Measurements from ENCODE around the gene NOP53.
A peak's percentile ranks its signal among the peaks of the same experiment; 100 is the strongest.
"Not testable (repeated sequence)": the region's sequence is repeated elsewhere in the genome, so short reads cannot be mapped to it uniquely, and the experiment has no call there.

The NOP53 gene

DNA sequence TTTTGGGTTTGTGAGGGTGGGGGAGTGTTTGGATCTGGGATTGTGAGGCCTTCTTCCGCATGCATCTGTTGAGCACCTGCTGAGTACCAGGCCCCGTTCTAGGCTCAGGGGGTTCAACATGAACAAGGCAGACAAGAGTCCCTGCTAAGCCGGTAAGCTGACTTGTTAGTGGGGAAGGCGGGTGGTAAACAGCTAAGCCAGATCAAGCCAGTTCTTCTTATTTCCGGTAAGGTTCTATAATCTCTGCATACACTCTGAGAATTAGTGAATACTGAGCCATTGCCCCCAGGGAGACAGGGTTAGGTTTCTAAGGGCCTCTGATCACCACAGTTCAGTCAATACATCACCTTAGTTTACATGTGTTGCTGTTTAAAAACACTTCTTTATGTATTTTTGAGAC, 42.0 kb upstream of the NOP53 start:
- Histone ChIP-seq H3K4me3 (no peak overlapping the region), H3K4me1 (no peaks in the 10 kb centered on the region), H3K9ac (no peak overlapping the region), H3K36me3 (peaks cover 54% of the 10 kb centered on the region), H3K27me3 (no peaks in the 10 kb centered on the region), H3K9me3 (no peaks in the 10 kb centered on the region), H3K27ac (no peak overlapping the region), H4K20me1 (peaks cover 16% of the 10 kb centered on the region), H3K4me2 (no peak overlapping the region)
- no peak for TF ChIP-seq Cebpa-rat (IDR thresholded peaks at IDR 0.05)

DNA sequence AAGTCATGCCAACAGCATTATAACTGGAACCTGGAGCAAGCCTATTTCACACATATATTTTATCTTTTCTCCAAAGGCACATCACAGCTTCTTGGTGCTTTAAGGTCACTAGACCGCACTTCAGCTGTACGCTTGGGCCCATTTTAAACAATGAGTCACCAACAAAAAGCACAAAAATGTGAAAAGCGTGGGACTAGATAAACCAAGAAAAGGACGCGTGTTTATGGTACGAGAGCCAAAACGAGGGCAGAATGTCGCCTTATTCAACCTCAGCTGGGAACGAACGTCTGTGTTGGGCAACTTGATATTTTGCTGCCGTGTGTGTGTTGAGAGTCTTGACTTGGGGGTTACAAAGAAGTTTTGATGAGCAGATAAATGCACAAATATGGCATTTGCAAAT, 41.3 kb upstream of the NOP53 start:
- H3K27ac ChIP-seq = no peak overlapping the region
- H3K9me3 ChIP-seq = no peaks in the 10 kb centered on the region
- peaks cover 2% of the 10 kb centered on the region for H3K4me1 ChIP-seq
- H3K27me3 ChIP-seq = no peaks in the 10 kb centered on the region
- H3K4me3 ChIP-seq = no peak overlapping the region
- no peak for TF ChIP-seq Cebpa-rat (IDR thresholded peaks at IDR 0.05)
- peaks cover 9% of the 10 kb centered on the region for H4K20me1 ChIP-seq
- peaks cover 47% of the 10 kb centered on the region for H3K36me3 ChIP-seq
- H3K4me2 ChIP-seq = no peak overlapping the region
- no peak overlapping the region for H3K9ac ChIP-seq

DNA sequence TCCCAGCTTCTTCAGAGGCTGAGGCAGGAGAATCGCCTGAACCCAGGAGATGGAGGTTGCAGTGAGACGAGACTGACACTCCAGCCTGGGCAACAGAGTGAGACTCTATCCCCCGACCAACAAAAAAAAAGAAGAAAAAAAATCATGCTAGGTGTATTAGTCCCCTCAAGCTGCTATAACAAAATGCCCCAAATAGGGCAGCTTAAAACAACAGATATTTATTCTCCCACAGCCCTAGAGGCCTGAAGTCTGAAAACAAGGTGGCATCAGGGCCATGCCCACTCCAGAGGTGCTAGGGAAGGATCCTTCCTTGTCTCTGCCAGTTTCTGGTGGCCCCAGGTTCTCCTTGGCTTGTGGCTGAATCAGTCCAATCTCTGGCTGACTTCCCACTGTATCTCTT, 40.7 kb upstream of the NOP53 start:
- no peak for TF ChIP-seq Cebpa-rat (IDR thresholded peaks at IDR 0.05)
- no peak overlapping the region for H3K4me3 ChIP-seq

DNA sequence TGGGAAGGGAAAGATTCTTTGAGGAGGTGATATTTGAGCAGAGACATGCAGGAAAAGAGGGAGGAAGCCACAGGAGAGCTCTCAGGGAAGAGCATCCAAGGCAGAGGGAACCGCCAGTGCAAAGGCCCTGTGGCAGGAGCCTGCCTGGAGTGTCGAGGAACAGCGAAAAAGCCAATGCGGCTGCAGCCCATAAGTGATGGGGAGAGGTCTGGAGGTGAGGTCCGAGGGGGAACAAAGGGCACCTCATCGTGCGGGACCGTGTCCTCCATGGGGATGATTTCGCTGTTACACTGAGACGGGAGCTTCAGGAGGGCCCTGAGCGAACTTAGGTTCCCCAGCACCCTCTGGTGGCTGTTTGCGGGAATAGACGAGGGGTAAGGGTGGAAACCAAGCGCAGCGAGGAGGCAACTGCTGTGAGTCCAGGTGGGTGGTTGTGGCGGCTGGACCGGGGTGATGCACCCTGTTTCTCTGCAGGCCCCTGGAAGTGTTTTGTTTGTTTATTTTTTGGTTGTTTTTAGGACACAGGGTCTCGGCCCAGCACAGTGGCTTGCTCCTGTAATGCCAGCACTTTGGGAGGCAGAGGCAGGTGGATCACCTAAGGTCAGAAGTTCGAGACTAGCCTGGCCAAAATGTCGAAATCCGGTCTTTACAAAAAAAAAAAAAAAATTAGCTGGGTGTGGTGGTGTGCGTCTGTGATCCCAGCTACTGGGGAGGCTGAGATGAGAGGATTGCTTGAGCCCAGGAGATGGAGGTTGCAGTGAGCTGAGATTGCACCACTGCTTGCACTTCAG, 38.0 kb upstream of the NOP53 start:
- Histone ChIP-seq H3K36me3 (peaks cover 16% of the 10 kb centered on the region), H3K9me3 (no peaks in the 10 kb centered on the region), H3K27ac (no peak overlapping the region), H4K20me1 (no peaks in the 10 kb centered on the region), H3K9ac (no peak overlapping the region), H3K27me3 (no peaks in the 10 kb centered on the region), H3K4me1 (peaks cover 31% of the 10 kb centered on the region), H3K4me2 (no peak overlapping the region), H3K4me3 (no peak overlapping the region)
- TF ChIP-seq Cebpa-rat (IDR thresholded peaks at IDR 0.05) = no peak

More for the DNA sequence above, 40.7 kb upstream of the NOP53 start:
- H3K27me3 ChIP-seq = no peaks in the 10 kb centered on the region
- peaks cover 2% of the 10 kb centered on the region; the same call in 1 of the 2 replicates for H4K20me1 ChIP-seq
- H3K4me2 ChIP-seq = no peak overlapping the region
- peaks cover 9% of the 10 kb centered on the region for H3K4me1 ChIP-seq
- H3K9ac ChIP-seq = no peak overlapping the region
- H3K9me3 ChIP-seq = no peaks in the 10 kb centered on the region
- H3K36me3 ChIP-seq = peaks cover 43% of the 10 kb centered on the region
- H3K27ac ChIP-seq = no peak overlapping the region

DNA sequence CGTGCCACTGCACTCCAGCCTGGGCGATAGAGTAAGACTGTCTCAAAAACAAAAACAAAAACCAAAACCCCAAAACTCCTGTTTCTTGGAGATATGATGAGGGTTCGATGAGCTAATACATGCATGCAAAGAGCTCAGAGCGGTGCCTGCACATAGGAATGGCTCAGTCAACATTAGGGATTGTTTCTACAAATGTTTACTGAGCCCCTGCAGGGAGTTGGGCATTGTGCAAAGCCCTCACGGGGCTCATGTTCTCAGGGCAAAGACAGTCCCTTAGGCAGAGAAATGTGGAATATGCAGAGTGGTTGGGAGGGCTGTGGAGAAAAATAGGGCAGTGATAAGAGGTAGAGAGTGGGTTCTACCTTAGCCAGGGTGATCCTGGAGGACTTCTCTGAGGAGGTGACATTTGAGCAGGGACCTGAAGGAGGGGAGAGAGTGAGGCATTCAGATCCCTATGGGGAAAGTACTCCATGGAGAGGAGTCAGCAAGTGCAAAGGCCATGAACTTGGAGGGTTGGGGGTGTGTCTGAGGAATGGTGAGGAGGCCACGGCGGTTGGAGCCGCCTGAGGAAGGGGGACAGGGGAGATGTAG, 33.6 kb upstream of the NOP53 start:
- H3K4me2 ChIP-seq = peak overlapping the region; percentile 36
- no peak for TF ChIP-seq Cebpa-rat (IDR thresholded peaks at IDR 0.05)
- H3K27ac ChIP-seq = no peak overlapping the region
- H3K4me1 ChIP-seq = peaks cover 35% of the 10 kb centered on the region
- H3K9me3 ChIP-seq = peaks cover 11% of the 10 kb centered on the region; the same call in 1 of the 2 replicates
- H3K27me3 ChIP-seq = no peaks in the 10 kb centered on the region
- no peak overlapping the region for H3K4me3 ChIP-seq
- no peak overlapping the region for H3K9ac ChIP-seq
- H3K36me3 ChIP-seq = no peaks in the 10 kb centered on the region
- no peaks in the 10 kb centered on the region for H4K20me1 ChIP-seq

DNA sequence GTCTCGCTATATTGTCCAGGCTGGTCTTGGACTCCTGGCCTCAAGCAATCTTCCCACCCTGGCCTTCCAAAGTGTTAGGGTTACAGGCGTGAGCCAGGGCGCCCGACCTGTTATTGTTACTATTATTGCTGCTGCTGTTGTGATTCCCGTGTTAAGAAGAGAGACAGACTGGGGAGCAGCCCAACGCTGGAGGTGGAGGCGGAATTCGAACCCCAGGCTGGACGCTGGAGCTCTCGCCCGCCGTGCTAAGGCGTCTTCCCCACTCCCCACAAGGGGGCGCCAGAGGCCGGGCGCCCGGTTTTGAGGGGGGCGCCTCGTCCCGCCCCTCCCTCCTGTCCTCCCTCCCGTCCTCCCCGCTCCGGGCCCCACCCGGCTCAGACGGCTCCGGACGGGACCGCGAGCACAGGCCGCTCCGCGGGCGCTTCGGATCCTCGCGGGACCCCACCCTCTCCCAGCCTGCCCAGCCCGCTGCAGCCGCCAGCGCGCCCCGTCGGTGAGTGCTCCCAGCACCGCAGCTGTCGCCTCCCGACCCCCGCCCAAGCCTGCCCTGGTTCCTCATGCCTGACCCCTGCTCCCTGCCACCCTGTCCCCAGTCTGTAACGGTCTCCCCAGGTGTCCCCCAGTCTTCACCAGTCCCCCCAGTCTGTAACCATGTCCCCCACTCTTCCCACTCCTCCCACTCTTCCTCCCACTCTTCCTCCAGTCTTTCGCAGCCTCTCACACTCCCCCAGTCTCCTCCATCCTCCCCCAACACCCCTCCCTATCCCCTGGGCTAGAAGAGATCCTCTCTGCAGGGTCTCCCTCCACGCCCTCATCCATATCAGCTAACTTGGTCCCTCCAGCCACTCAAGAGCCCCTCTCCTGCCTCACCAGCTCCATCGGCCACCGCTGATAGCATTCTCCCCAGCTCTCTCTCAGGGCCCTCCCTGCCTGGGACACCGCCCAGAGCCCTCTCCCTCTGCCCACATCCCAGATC, 32.0 kb upstream of the NOP53 start, which contains the start of gene EHD2:
Gene EHD2, plus strand, starts transcription at position 377 of the 976 bp plus-strand sequence. CDS start 3,191 bp downstream, outside the sequence.
- Histone ChIP-seq H3K4me3 (no peak within 1 kb of the TSS), H3K4me1 (peaks cover 35% of the 10 kb centered on the region), H4K20me1 (no peaks in the 10 kb centered on the region), H3K27me3 (no peaks in the 10 kb centered on the region), H3K9me3 (peaks cover 11% of the 10 kb centered on the region; the same call in 1 of the 2 replicates), H3K27ac (no peak within 1 kb of the TSS), H3K4me2 (no peak within 1 kb of the TSS), H3K36me3 (no peaks in the 10 kb centered on the region), H3K9ac (no peak within 1 kb of the TSS)
- no peak for TF ChIP-seq Cebpa-rat (IDR thresholded peaks at IDR 0.05)

DNA sequence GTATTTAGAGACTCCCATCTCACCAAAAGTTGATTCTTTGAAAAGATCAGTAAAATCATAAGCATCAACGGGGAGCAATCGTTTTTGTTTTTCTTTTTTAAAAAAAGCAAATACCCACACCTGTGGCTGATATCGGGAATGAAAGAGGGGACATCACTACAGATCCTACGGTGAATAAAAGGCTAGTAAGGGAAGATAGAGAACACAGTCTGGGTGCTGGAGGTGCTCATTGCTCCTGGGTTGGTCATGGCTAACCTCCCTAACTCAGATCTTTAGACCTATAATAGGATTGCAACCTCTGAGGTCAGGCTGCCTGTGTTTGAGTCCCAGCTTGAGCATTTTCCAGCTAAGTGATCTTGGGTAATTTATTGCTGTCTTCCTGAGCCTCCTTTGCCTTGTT, 31.0 kb upstream of the NOP53 start:
- Histone ChIP-seq H3K27ac (no peak overlapping the region), H3K9ac (no peak overlapping the region), H3K4me2 (no peak overlapping the region), H4K20me1 (no peaks in the 10 kb centered on the region), H3K9me3 (peaks cover 11% of the 10 kb centered on the region; the same call in 1 of the 2 replicates), H3K4me1 (peaks cover 30% of the 10 kb centered on the region), H3K4me3 (no peak overlapping the region), H3K36me3 (no peaks in the 10 kb centered on the region), H3K27me3 (no peaks in the 10 kb centered on the region)
- TF ChIP-seq Cebpa-rat (IDR thresholded peaks at IDR 0.05) = no peak

DNA sequence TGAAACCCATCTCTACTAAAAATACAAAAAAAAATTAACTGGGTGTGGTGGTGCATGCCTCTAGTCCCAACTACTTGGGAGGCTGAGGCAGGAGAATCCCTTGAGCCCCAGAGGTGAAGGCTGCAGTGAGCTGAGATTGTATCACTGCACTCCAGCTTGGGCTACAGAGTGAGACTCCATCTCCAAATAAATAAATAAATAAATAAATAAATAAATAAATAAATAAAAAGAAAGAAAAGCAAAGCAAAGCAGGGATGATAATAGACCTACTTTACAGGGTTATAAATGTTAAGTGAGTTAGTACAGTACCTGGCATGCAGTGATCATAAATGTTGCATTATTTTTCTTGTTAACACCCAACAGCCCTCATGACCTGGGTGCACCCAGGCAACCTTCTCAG, 30.5 kb upstream of the NOP53 start:
- not testable (repeated sequence) for H3K27me3 ChIP-seq, H3K36me3 ChIP-seq, H3K9ac ChIP-seq, H3K4me3 ChIP-seq, H3K27ac ChIP-seq, H4K20me1 ChIP-seq, H3K4me2 ChIP-seq
- peaks cover 11% of the 10 kb centered on the region; the same call in 1 of the 2 replicates for H3K9me3 ChIP-seq
- peaks cover 25% of the 10 kb centered on the region for H3K4me1 ChIP-seq

DNA sequence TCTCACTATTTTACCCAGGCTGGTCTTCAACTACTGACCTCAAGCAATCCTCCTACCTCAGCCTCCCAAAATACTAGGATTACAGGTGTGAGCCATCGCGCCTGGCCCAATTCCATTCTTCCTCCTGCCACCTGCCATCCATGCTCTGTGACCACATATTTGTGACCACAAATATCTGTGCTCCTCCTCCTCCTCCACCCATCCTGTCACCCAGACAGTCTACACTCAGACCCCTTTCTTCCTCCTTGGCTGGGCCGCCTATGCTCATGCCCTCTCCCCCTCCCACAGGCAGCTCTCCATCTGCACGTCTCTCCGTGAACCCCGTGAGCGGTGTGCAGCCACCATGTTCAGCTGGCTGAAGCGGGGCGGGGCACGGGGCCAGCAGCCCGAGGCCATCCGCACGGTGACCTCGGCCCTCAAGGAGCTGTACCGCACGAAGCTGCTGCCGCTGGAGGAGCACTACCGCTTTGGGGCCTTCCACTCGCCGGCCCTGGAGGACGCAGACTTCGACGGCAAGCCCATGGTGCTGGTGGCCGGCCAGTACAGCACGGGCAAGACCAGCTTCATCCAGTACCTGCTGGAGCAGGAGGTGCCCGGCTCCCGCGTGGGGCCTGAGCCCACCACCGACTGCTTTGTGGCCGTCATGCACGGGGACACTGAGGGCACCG, 28.9 kb upstream of the NOP53 start:
- Histone ChIP-seq H3K9me3 (peaks cover 11% of the 10 kb centered on the region; the same call in 1 of the 2 replicates), H3K9ac (no peak overlapping the region), H3K4me2 (no peak overlapping the region), H3K4me3 (no peak overlapping the region), H3K4me1 (peaks cover 11% of the 10 kb centered on the region), H3K27ac (no peak overlapping the region), H4K20me1 (no peaks in the 10 kb centered on the region), H3K36me3 (no peaks in the 10 kb centered on the region), H3K27me3 (no peaks in the 10 kb centered on the region)
- no peak for TF ChIP-seq Cebpa-rat (IDR thresholded peaks at IDR 0.05)

DNA sequence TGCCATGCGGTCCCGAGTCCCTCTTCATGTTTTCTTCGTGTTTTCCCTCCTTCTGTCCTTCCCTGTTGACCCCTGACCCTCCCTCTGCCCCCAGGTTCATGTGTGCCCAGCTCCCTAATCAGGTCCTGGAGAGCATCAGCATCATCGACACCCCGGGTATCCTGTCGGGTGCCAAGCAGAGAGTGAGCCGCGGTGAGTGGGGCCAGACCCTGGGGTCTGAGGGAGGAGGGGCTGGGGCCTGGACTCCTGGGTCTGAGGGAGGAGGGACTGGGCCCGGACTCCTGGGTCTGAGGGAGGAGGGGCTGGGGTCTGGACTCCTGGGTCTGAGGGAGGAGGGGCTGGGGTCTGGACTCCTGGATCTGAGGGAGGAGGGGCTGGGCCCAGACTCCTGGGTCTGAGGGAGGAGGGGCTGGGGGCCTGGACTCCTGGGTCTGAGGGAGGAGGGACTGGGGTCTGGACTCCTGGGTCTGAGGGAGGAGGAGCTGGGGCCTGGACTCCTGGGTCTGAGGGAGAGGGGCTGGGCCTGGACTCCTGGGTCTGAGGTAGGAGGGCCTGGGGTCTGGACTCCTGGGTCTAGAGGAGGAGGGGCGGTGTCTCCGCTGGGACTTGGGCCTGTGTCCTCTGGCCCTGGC, 26.8 kb upstream of the NOP53 start:
- H3K4me2 ChIP-seq, H4K20me1 ChIP-seq, H3K4me1 ChIP-seq, H3K4me3 ChIP-seq, H3K36me3 ChIP-seq, H3K9ac ChIP-seq, H3K27me3 ChIP-seq, H3K27ac ChIP-seq: not testable (repeated sequence)
- peaks cover 11% of the 10 kb centered on the region; the same call in 1 of the 2 replicates for H3K9me3 ChIP-seq

Measured in BLaER1 (cell line).